ENCODE measurements around the gene CDH4.

- TF ChIP-seq NFIC (IDR thresholded peaks at IDR 0.05) (no peak), RAD21 (IDR thresholded peaks at IDR 0.05; ENCODE audit: low read depth) (no peak), MAX (IDR thresholded peaks at IDR 0.05) (no peak), YY1 (IDR thresholded peaks at IDR 0.05; ENCODE audit: low read depth) (no peak), EP300 (IDR thresholded peaks at IDR 0.05; ENCODE audit: borderline replicate concordance) (no peak), TAF1 (IDR thresholded peaks at IDR 0.05; ENCODE audit: low read depth) (no peak), REST (IDR thresholded peaks at IDR 0.05; ENCODE audit: low read depth) (no peak), TCF12 (IDR thresholded peaks at IDR 0.05; ENCODE audit: low read depth) (no peak), CEBPB (IDR thresholded peaks at IDR 0.05) (no peak), TEAD4 (IDR thresholded peaks at IDR 0.05) (no peak), CREB1 (IDR thresholded peaks at IDR 0.05; ENCODE audit: low read depth) (no peak), EGR1 (IDR thresholded peaks at IDR 0.05) (no peak), FOXM1 (IDR thresholded peaks at IDR 0.05; ENCODE audit: borderline replicate concordance, low read depth) (no peak), ZBTB7A (IDR thresholded peaks at IDR 0.05; ENCODE audit: low read depth) (no peak)
These were observed 439.9 kb downstream of the CDH4 start for GRCh38 chr20:61691978-61692377.

Measured in Ishikawa (cell line).